Measurements from ENCODE around the gene HAND2. TPM values are rescaled to one million over a fixed set of nuclear protein-coding genes. Genes with fewer than 3 reads are reported as not detected.

Gene HAND2
- total RNA-seq, 4 donors from 2014 or later: 73.0 to 138 (median 128) TPM

- ATAC-seq: no peak
- no peaks in the 10 kb centered on the region for H3K36me3 ChIP-seq
- WGBS, 2 donors (ENCODE audit: low coverage in 1 of 2): 65 to 75% methylated on average over 7 to 9 of the region's 21 CpGs
These were observed 28.4 kb downstream of the HAND2 start for GRCh38 chr4:173501592-173502150.

GRCh38 chr4:173500841-173501591 lies 29.0 kb downstream of the HAND2 start:
- Histone ChIP-seq H3K27me3 (peaks cover 47% of the 10 kb centered on the region), H3K4me1 (peaks cover 0 to 20% (median 0%) of the 10 kb centered on the region in 3 donors), H3K36me3 (no peaks in the 10 kb centered on the region), H3K9me3 (no peaks in the 10 kb centered on the region), H3K4me3 (peak overlapping the region in 1 of 2 donors; percentile 40), H3K27ac (no peak overlapping the region)
- WGBS, 2 donors (ENCODE audit: low coverage in 1 of 2): 48 to 61% methylated on average over 7 to 12 of the region's 48 CpGs
- no peak for ATAC-seq
- TF ChIP-seq EP300 (IDR thresholded peaks at IDR 0.05): no peak
- TF ChIP-seq CTCF (IDR thresholded peaks at IDR 0.05): no peak
- no peak for TF ChIP-seq POLR2AphosphoS5 (IDR thresholded peaks at IDR 0.05)
- no peak for TF ChIP-seq POLR2A (IDR thresholded peaks at IDR 0.05)

More at GRCh38 chr4:173501592-173502150, 28.4 kb downstream of the HAND2 start:
- peak overlapping the region in 1 of 2 donors; percentile 40 for H3K4me3 ChIP-seq
- TF ChIP-seq POLR2AphosphoS5 (IDR thresholded peaks at IDR 0.05) (no peak), POLR2A (IDR thresholded peaks at IDR 0.05) (no peak), EP300 (IDR thresholded peaks at IDR 0.05) (no peak), CTCF (IDR thresholded peaks at IDR 0.05) (no peak)
- H3K27me3 ChIP-seq: peaks cover 49% of the 10 kb centered on the region
- H3K9me3 ChIP-seq: no peaks in the 10 kb centered on the region
- peaks cover 0 to 27% (median 5%) of the 10 kb centered on the region in 3 donors for H3K4me1 ChIP-seq
- no peak overlapping the region for H3K27ac ChIP-seq

- no peak overlapping the region for H3K4me3 ChIP-seq
- WGBS, 2 donors (ENCODE audit: low coverage in 1 of 2): 49 to 82% methylated on average over 9 to 18 of the region's 38 CpGs
- TF ChIP-seq POLR2AphosphoS5 (IDR thresholded peaks at IDR 0.05): no peak
- no peak for TF ChIP-seq CTCF (IDR thresholded peaks at IDR 0.05)
- TF ChIP-seq POLR2A (IDR thresholded peaks at IDR 0.05): no peak
- no peak for TF ChIP-seq EP300 (IDR thresholded peaks at IDR 0.05)
- H3K27me3 ChIP-seq: peaks cover 46% of the 10 kb centered on the region
- no peaks in the 10 kb centered on the region for H3K36me3 ChIP-seq
- no peaks in the 10 kb centered on the region for H3K9me3 ChIP-seq
- H3K4me1 ChIP-seq: peaks cover 0 to 15% (median 0%) of the 10 kb centered on the region in 3 donors
- ATAC-seq: no peak
- H3K27ac ChIP-seq: no peak overlapping the region
These were observed 30.1 kb downstream of the HAND2 start for GRCh38 chr4:173499658-173500535.

GRCh38 chr4:173498771-173499170 lies 31.3 kb downstream of the HAND2 start:
- ATAC-seq: no peak
- no peak for TF ChIP-seq CTCF (IDR thresholded peaks at IDR 0.05)
- no peak for TF ChIP-seq POLR2AphosphoS5 (IDR thresholded peaks at IDR 0.05)
- TF ChIP-seq POLR2A (IDR thresholded peaks at IDR 0.05): no peak
- no peaks in the 10 kb centered on the region for H3K36me3 ChIP-seq
- H3K27me3 ChIP-seq: peaks cover 35% of the 10 kb centered on the region
- no peak overlapping the region for H3K27ac ChIP-seq
- H3K9me3 ChIP-seq: no peaks in the 10 kb centered on the region
- H3K4me3 ChIP-seq: no peak overlapping the region
- WGBS, 2 donors (ENCODE audit: low coverage in 1 of 2): 90% methylated on average over 3 of the region's 3 CpGs; no CpG with 5 or more reads in 1 of the 2 donors
- peaks cover 0 to 14% (median 2%) of the 10 kb centered on the region in 3 donors for H3K4me1 ChIP-seq
